GM19193 (cell line): Measurements from ENCODE around the gene ELP2.

ENCODE experiments used
- POLR2A ChIP-seq: IDR thresholded peaks from 4 replicates; pipeline ENCODE4 v1.6.1; 2011; ENCODE audit not compliant: insufficient read depth, insufficient read length; ENCODE audit errors: extremely low read depth

ELP2 gene

DNA sequence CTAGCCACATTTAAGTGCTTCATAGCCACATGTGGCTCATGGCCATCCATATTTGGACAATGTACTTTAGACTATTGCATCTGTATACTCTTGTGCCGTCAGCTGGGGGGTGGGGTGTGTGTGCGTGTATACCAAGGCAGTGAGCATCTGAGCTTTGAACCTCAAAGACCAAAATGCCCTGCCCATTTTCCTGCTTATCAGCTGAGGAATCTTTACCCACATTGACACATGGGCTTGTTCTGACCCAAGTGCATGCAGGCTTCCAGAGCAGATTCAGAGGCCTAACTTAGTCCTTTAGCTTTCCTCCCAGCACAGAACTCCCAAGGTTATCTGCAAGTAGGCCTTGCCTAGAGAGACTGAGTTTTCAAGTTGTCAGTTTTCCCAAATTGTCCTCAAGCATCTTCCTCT is 46.5 kb downstream of the ELP2 start:
- no peak for TF ChIP-seq POLR2A

DNA sequence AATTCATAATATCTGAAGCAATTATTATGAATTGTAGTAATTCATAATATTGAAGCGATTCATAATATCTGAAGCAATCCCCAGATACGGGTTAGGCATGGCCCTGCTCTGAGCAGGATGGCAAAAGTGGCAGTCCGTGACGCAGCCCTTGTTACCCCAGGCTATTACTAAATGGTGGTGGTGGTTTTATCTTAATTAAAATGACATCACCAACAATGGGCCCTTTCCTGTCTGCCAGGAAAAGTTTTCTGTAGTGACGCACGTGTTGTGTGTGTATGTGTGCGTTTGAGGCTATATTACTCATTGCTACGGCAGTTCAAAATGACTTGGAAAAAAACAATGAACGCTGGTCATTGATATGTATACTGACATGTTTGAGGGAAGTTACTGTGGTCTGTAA is 47.0 kb downstream of the ELP2 start:
- no peak for TF ChIP-seq POLR2A

DNA sequence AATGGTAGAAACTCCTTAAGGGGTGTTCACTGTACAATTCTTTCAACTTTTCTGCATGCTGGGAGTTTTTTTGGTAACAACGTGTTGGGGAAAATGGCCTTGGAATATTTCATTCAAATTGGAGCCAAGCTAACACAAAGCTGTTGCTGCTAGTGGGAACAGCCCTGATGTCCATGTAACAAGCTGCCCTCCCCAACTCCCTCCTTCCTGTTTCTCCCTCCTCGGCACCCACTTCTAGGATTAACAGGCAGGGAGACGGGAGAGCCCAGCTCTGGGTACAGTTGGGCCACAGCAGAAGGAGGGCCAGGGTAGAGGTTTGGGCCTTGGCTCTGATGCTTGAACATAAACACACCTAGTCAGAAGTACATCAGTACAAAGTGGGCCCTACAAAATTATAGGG is 48.2 kb downstream of the ELP2 start:
- no peak for TF ChIP-seq POLR2A

DNA sequence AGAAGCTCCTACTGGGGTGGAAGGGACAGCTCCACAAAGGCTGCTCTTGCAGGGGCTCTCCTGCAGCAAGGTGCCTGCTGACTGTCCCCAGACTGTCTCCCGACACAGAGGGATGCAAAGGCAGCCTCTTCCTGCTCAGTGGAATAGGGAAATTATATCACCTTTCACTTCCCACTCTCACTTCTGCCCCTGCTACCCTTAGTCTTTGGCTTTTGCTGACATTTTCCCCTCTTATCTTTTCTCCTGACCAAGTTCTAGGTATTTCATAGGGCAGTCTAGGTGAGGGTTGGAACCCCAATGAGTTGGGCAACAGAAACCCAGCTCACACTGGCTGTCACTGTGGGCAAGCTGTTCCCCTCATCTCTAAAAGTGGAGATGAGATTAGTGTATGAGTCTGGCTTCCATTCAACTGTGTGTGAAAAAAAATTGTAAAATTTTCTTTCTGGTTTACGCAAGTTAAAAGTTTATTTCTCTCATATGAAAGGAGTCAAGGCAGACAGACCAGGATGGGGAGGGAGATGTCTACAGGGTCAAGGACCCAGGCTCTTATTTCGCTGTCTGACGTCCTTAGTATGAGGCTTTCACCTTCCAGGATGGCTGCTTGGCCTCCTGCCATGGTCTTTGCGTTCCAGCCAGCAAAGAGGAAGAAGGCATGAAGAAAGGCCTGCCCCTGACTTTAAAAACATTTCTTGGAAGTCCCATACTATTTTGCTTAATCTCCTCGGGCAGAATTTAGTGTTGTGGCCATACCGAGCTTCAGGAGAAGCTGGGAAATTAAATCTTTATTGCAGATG is 50.1 kb downstream of the ELP2 start:
- no peak for TF ChIP-seq POLR2A

DNA sequence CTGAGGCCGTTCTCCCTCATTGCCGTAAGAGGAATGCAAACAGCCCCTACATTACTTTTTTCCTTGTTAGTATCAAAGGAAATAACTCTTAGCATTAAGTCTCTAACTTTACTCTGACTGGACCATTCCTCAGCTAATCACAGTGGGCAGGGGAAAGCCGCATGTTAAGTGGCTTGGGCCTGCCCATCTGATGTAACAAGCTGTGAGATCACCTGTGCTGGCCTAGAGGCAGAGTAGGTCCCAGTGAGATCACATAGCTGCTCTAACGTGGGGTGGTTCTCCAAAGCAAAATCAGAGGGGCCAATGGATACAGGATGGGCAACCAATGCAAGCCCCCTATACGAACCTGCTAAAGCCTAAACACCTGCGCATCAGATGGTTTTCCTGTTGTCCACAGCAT is 51.7 kb downstream of the ELP2 start:
- TF ChIP-seq POLR2A: no peak

DNA sequence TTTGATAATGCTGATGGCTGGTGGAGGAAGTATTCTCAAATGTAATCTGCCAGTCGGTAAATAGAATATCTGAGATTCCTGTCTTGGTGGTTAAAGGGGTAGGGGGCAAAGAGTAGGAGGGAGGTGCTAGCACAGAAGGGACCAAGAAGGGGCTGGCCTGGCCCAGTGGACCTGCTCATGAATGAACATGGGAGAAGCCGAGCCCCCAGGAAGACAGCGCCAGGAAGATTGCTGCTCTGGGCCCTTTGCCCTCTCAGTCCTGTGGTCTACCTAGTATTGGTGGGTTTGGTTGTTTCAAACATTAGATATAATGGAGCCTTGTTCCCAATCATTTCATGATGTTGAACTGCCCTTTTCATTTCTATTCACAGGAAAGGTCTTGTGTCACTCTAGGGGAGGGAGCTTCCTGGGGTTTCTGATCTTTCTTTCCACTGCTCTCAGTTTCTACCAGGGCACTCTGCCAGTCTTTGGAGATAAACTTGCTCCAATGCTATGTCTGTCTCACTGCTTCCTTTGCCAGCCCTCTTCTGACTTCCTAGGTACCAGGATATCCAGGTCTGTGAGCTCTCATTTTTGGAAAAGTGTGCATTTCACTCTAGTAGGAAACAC is 52.3 kb downstream of the ELP2 start:
- TF ChIP-seq POLR2A: no peak

DNA sequence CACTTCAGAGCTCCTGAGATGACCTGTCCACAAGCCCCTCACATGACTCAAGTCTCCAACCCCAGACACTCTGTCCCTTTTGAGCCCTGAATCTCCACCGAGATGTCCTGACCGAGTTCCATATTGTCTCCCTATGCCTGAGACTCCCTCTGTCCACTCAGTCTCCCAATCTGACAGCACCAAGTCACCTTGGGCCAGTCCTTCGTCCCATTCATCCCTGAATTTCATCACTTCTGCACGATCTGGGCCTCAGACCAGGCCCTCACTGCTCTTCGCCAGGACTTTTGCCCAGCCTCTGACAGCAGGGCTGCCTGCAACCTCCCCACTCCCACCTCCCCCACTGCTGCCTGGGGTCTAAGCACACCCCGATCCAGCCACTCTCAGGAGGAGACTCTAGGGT is 53.3 kb downstream of the ELP2 start:
- TF ChIP-seq POLR2A: no peak

DNA sequence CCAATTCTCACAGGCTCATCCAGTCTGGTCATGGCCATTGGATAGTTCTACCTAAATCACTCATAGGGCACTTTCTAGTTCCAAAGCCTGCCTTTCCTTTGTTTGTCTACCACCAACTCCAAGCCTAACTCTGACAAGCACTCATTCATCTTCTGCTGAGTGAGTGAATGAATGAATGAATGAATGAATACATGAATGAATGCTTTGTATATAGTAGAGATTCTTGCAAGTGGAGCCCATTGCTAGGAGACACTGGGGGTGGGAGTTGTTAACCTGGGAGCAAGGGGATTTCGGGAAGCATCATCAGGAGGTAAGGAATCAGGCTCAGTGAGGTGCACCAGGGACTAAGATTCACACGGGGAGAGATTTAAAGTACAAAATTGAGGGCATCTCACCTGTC is 54.3 kb downstream of the ELP2 start:
- TF ChIP-seq POLR2A: no peak

DNA sequence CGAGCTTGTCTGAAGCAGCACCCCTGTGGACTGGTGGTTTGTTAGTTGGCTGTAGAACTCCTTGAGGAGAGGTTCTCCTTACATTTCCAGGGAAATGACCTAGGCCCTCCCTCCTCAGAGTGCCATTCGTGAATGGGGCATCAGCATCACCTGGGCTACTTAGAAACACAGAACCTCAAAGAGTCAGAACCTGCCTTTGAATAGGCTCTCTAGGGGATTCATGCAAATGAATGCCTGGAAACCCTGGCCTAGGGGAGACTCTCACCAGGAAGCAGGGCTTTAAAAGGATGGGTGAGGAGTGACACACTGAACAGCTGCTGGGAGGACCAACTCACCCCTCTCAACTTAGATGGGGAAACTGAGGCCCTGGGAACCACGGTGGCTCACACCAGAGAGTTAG is 55.5 kb downstream of the ELP2 start:
- TF ChIP-seq POLR2A: no peak

DNA sequence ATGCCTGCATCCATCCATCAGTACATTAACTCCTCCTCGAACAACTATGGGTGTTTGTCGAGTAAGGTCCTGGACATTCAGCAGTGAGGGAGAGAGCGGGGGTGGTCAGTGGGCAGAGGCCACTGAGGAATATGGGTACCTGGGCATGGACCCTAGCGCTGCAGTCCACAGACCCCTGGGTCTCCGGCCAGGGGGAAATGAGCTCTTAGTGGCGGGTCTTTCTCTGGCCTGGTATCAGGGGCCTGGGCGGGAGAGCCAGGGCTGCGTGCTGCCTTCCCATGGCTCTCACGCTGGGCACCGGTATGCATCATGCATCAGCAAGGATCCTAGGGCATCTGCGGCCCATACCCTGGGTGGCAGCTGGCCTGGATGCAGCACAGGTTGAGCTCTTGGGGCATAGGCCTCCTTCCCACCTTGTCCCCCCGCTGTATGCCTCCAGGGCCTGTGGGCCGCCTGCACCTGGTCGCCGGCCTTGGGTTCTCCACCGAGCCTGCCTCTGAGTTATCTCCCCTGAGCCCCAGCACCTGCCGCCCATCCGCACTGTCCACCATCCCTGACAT is 56.3 kb downstream of the ELP2 start:
- no peak for TF ChIP-seq POLR2A

DNA sequence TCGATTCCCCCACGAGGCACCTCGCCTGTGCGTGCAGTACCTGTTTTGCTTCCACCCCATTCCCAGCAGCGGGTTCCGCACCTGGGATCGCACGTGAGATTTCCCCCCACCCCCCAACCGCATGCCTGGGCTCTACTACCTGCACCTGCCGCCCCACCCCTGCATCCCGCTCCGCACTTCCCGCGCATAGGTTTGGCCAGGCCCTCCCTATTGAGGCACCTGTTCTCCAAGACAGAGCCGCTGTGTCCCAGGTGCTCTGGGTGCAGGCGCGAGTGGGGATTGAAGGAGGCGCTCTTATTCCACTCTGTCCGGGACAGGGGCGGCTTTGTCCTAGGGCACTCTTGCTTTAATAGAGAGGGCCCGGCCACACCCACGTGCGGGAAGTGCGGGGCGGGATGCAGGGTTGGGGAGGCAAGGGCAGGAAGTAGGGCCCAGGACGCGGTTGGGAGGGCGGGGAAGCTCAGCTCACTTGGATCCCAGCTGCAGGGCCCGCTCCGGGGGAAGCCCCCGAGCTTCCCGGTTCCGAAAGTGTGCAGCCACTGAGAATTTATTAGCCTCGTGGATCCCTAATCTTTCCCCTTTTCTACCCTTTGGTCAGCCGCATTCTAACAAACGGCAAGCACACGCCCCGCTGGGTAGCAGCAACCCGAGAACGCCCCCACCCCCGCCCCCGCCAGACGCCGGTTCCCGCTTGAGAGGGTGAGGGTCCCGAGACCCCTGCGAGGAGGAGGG is 56.9 kb downstream of the ELP2 start:
- no peak for TF ChIP-seq POLR2A

DNA sequence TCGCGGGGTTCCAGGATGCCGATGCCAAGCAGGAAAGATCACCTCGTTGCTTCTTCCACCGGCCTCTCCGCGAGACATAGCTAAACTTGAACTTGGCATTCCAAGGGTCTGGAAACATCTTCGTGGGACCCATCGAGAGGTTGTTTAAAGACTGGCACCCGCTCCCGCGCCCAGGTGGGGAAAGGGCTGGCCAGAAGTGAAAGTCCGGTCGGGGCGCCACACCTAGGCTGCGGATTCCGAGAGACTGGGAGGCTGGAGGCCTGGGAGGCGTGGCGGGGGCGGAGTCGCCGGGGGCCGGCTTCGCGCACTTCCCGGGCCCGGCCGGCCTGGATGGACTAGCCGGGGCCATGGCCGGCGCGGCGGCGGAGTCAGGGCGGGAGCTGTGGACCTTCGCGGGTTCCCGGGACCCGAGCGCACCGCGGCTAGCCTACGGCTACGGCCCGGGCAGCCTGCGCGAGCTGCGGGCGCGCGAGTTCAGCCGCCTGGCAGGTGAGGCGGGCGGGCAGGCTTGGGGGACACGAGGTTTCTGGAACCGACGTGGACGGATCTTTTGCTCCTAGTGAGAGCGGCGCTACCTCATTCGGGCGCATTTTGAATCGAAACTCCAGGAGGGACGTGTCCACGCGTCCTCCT is 57.6 kb downstream of the ELP2 start, which contains the start of gene MOCOS:
Gene MOCOS (plus strand): TSS at position 305 of the 633 bp plus-strand sequence. CDS start 43 bp downstream, at position 348.
- peak; percentile 73 for TF ChIP-seq POLR2A

DNA sequence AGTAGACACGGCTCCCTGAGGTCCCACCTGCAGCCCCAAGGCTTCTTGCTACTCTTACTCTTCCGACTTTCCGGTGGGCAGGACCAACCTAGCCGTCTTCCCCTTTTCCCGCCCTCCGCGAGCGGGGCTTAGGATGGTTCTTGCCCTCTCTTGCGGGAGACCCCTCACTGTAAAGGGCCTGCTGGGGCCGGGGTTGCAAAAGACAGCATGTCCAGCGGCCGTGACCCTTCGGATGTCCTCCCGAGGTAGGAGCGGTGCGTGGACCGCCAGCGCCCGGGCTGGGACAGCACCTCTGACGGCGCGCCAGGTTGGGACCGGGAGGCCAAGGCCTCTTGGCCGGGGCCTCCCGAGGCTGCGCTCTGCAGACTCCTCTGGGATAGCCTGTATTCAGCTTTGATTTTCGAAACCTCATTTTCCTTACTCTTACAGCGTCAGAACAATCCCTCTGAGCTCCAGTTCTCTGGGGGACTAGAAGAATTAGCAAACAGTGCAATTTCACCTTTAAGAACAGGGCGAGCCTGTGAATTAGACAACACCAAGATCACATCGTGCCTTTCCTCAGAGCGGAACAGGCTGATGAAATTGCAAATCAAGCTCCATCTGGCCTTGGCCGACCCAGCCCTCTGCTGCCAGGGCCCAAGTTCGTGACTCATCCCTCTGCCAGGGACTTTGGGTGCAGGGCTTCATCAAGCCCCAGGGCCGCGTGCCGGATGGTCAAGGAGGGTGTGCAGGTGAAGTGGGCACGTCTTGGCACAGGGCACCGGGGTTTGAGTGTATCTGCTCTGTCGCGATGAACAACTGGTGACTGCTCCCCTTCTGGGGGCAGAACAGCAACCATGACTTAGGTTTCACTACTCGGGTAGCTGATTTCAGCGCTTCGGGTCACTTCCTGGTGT is 58.4 kb downstream of the ELP2 start:
- peak; percentile 32 for TF ChIP-seq POLR2A

DNA sequence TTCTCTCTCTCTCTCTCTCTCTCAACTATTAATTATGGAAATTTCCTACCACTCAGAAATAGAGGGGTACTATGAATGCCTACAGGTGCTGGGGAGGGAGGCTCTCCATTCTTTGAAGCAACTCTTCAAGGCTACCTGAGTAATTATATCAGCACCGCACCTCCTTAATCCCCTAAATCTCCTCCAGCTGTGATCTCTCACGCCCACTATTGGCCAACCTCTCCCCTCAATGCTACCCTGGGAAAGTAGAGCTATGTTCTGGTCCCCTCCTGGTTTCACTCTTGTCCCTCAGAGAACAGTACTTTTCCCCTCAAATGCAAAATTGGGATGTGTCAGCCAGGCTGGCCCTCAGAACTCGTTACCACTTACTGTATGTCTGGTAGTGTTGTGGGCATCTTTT is 59.2 kb downstream of the ELP2 start:
- TF ChIP-seq POLR2A: no peak
